Mesendoderm (in vitro differentiated cells): ENCODE results near the gene ZC3H7B.
A peak's percentile ranks its signal among the peaks of the same experiment; 100 is the strongest.
"Not testable (repeated sequence)": the region's sequence is repeated elsewhere in the genome, so short reads cannot be mapped to it uniquely, and the experiment has no call there.

Experiments used
- DNase-seq: peaks from one replicate; pipeline ENCODE4 v3.0.0; 2013
- H2AK5ac ChIP-seq: 2 replicates; pipeline ENCODE4 v1.6.1; 2013; ENCODE audit warnings: low read length, inconsistent platforms
- H2BK120ac ChIP-seq: 2 replicates; pipeline ENCODE4 v1.6.1; 2013; ENCODE audit warnings: low read depth, mild to moderate bottlenecking, low read length, moderate library complexity, mixed read lengths
- H2BK15ac ChIP-seq: replicated peaks from 2 replicates; pipeline ENCODE4 v1.6.1; 2013; ENCODE audit warnings: low read depth, mild to moderate bottlenecking, moderate library complexity
- H2BK5ac ChIP-seq: 2 replicates; pipeline ENCODE4 v1.6.1; 2013; ENCODE audit warnings: low read length, inconsistent platforms
- H3K18ac ChIP-seq: 2 replicates; pipeline ENCODE4 v1.6.1; 2013; ENCODE audit warnings: mild to moderate bottlenecking, low read length, mixed read lengths
- H3K23ac ChIP-seq: one replicate; pipeline ENCODE4 v1.6.1; 2013; ENCODE audit warnings: low read length
- H3K27ac ChIP-seq: 2 replicates; pipeline ENCODE4 v1.5.1; 2013; ENCODE audit warnings: low read depth, mild to moderate bottlenecking, inconsistent platforms, low read length, moderate library complexity
- H3K27me3 ChIP-seq: 2 replicates; pipeline ENCODE4 v1.6.1; 2013; ENCODE audit warnings: low read length, control low read depth, mild to moderate bottlenecking, inconsistent platforms; ENCODE audit not compliant: insufficient read depth, poor library complexity
- H3K36me3 ChIP-seq: 2 replicates; pipeline ENCODE4 v1.6.1; 2013; ENCODE audit warnings: low read length, inconsistent platforms; ENCODE audit not compliant: control insufficient read depth, insufficient read depth
- H3K4ac ChIP-seq: one replicate; pipeline ENCODE4 v1.6.1; 2013; ENCODE audit warnings: low read depth, mild to moderate bottlenecking, low read length, moderate library complexity
- H3K4me1 ChIP-seq: 2 replicates; pipeline ENCODE4 v1.6.1; 2013; ENCODE audit warnings: low read depth, low read length, inconsistent platforms; ENCODE audit not compliant: control insufficient read depth
- H3K4me2 ChIP-seq: 2 replicates; pipeline ENCODE4 v1.6.1; 2013; ENCODE audit warnings: low read length
- H3K4me3 ChIP-seq: 2 replicates; pipeline ENCODE4 v1.5.1; 2013; ENCODE audit warnings: mild to moderate bottlenecking, low read length
- H3K56ac ChIP-seq: one replicate; pipeline ENCODE4 v1.6.1; 2013; ENCODE audit warnings: low read length
- H3K79me1 ChIP-seq: 2 replicates; pipeline ENCODE4 v1.6.1; 2013; ENCODE audit warnings: low read length, inconsistent platforms
- H3K79me2 ChIP-seq: 2 replicates; pipeline ENCODE4 v1.6.1; 2013; ENCODE audit warnings: mild to moderate bottlenecking, low read length; ENCODE audit not compliant: control insufficient read depth, insufficient read depth
- H3K9ac ChIP-seq: 2 replicates; pipeline ENCODE4 v1.6.1; 2013; ENCODE audit warnings: low read length, inconsistent platforms
- H4K5ac ChIP-seq: one replicate; pipeline ENCODE4 v1.6.1; 2013; ENCODE audit warnings: low read length
- H4K8ac ChIP-seq: one replicate; pipeline ENCODE4 v1.6.1; 2013; ENCODE audit warnings: low read depth, mild to moderate bottlenecking, control low read depth, low read length, moderate library complexity
- WGBS: extraction: QIAGEN DNeasy Blood & Tissue Kit; methylation state at CpG from one replicate; pipeline ENCODE4 v1.1.7; 2013; ENCODE audit warnings: low lambda C conversion rate, missing lambda C conversion rate; ENCODE audit not compliant: insufficient coverage; ENCODE audit errors: extremely low coverage; 5-methylcytosine and 5-hydroxymethylcytosine counted together

The ZC3H7B gene

DNA sequence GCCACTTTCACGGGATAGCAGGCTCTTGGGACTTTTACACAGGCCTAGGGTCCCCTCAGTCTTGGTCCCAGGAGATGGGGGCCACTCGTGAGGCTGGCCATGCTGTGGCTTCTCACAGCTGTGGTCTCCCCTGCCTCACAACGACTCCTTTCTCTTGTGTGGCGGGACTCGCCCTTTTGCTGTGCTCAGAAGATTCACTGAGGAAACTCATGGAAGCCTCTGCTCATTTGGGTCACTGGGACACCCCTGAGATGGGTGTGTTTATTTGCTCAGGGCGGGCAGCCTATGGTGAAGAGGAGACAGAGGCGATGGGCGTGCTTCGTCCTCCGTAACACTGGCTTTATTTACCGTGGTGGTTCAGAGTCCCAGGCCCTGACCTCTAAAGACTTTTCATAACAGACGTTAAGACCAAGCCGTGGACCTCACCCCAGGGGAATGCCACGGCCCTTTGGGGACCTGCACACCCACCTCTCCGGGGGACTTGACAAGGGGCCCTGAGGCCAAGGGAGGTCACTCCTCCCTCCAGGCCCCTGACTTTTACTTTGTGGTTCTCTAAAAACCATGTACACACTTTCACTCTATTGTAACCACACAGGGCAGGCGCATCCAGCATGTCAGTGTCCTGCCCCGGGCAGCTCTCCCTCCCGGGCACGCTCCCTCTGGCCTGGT lies 96.0 kb downstream of the ZC3H7B start:
- no CpG with 5 or more reads among the region's 19 CpGs for WGBS
- Histone ChIP-seq H3K4me1 (no peaks in the 10 kb centered on the region), H3K36me3 (no peaks in the 10 kb centered on the region), H3K79me1 (no peaks in the 10 kb centered on the region), H4K8ac (no peak overlapping the region), H3K18ac (no peak overlapping the region), H3K79me2 (no peaks in the 10 kb centered on the region), H2BK120ac (no peak overlapping the region), H3K56ac (no peak overlapping the region), H3K4ac (no peak overlapping the region), H3K27me3 (no peaks in the 10 kb centered on the region), H3K9ac (no peak overlapping the region), H3K23ac (no peak overlapping the region), H2AK5ac (no peak overlapping the region), H3K27ac (no peak overlapping the region), H4K5ac (no peak overlapping the region), H2BK5ac (no peak overlapping the region), H2BK15ac (no peak overlapping the region), H3K4me2 (no peak overlapping the region), H3K4me3 (no peak overlapping the region)
- DNase-seq: no peak

DNA sequence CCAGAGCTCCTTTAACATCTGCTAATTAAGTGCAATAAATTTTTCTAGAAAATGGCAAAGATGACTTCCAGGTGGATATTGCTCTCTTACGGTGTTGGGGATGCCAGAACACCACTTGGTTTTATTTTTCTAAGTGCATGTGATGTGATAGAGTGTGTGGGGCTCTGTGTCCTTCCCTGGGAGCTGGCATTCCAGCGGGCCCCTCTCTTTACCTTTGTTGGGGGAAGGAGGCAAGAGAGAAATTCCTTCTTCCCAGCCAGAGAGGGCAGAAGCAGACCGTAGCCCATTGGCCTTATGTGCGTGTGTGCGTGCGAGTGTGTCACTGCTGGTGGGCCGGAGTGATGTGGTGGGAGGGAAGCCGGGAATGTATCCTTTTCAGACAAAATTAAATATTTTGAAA lies 97.6 kb downstream of the ZC3H7B start:
- Histone ChIP-seq H3K4me2 (no peak overlapping the region), H3K27ac (no peak overlapping the region)

DNA sequence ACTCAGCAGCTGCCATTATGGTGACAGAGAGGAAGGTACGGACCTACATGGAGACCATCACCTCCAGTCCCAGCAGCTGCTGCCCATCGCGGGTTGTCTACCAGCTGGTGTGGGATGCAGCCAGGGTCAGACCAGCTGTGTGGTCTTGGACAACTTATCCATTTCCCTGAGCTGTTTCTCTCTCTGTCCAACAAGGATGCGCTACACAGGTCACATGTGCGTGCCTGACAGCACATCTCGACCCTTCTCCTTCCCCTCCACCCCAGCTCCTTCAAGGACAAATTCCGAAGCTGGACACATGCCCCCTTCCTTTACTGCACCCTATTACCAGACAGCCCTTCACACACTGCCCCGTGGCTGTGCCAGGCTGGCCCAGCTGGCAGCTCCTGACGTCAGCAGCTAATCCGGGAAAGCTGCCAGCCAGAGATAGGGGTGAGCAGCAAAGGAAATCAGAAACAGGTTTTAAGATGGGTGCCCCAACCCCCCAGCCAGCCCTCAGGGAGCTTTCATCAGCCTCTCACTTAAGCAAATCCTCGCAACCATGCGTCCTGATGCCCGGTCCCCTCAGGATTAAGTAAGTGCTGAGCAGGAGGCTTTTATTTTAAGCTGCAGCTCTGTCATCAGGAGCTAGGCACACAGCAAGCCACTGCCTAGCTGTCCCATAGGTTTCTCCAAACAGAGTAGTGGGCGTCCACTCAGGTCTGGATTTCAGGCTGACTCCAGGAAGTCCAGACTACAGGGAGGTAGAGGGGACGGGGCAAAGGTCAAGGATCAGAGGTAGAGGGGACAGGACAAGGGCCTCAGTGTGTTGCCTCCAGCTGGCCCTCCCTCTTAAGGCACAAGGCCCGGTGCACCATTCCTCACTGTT lies 100.7 kb downstream of the ZC3H7B start:
- Histone ChIP-seq H2BK5ac (no peak overlapping the region), H3K79me1 (no peaks in the 10 kb centered on the region), H3K27me3 (no peaks in the 10 kb centered on the region), H3K36me3 (no peaks in the 10 kb centered on the region), H3K4ac (no peak overlapping the region), H4K8ac (no peak overlapping the region), H3K9ac (no peak overlapping the region), H3K27ac (no peak overlapping the region), H3K23ac (no peak overlapping the region), H3K4me3 (no peak overlapping the region), H2AK5ac (no peak overlapping the region), H4K5ac (no peak overlapping the region), H2BK120ac (no peak overlapping the region), H2BK15ac (no peak overlapping the region), H3K56ac (no peak overlapping the region), H3K79me2 (no peaks in the 10 kb centered on the region), H3K18ac (no peak overlapping the region), H3K4me2 (no peak overlapping the region), H3K4me1 (no peaks in the 10 kb centered on the region)
- no CpG with 5 or more reads among the region's 16 CpGs for WGBS
- DNase-seq: no peak

More for the DNA sequence above, 97.6 kb downstream of the ZC3H7B start:
- Histone ChIP-seq H3K56ac (no peak overlapping the region), H3K4me3 (no peak overlapping the region), H2BK5ac (no peak overlapping the region), H3K9ac (no peak overlapping the region), H3K79me2 (no peaks in the 10 kb centered on the region), H2BK120ac (no peak overlapping the region), H2BK15ac (no peak overlapping the region), H3K23ac (no peak overlapping the region), H3K36me3 (no peaks in the 10 kb centered on the region), H3K18ac (no peak overlapping the region), H3K4me1 (no peaks in the 10 kb centered on the region), H3K4ac (no peak overlapping the region), H3K27me3 (no peaks in the 10 kb centered on the region), H2AK5ac (no peak overlapping the region), H3K79me1 (no peaks in the 10 kb centered on the region), H4K8ac (no peak overlapping the region), H4K5ac (no peak overlapping the region)
- WGBS: no CpG with 5 or more reads among the region's 8 CpGs
- no peak for DNase-seq

DNA sequence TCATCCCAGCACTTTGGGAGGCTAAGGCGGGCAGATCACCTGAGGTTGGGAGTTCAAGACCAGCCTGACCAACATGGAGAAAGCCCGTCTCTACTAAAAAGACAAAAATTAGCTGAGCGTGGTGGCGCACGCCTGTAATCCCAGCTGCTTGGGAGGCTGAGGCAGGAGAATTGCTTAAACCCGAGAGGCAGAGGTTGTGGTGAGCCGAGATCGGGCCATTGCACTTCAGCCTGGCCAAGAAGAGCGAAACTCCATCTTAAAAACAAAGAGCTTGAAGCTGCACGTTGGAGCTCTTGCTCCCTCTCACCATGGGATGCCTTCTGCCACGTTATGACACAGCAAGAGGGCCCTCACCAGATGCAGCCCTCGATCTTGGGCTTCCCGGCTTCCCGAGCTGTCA lies 101.5 kb downstream of the ZC3H7B start:
- not testable (repeated sequence) for H4K8ac ChIP-seq, H3K4ac ChIP-seq, H3K23ac ChIP-seq, DNase-seq, H3K79me2 ChIP-seq, H3K18ac ChIP-seq, H3K36me3 ChIP-seq, H2BK5ac ChIP-seq, H3K4me1 ChIP-seq, H3K27me3 ChIP-seq, H3K27ac ChIP-seq, H3K79me1 ChIP-seq, H3K56ac ChIP-seq, H2BK120ac ChIP-seq, H2BK15ac ChIP-seq, H3K9ac ChIP-seq, H3K4me2 ChIP-seq, H2AK5ac ChIP-seq, H3K4me3 ChIP-seq, H4K5ac ChIP-seq
- WGBS: no CpG with 5 or more reads among the region's 14 CpGs

DNA sequence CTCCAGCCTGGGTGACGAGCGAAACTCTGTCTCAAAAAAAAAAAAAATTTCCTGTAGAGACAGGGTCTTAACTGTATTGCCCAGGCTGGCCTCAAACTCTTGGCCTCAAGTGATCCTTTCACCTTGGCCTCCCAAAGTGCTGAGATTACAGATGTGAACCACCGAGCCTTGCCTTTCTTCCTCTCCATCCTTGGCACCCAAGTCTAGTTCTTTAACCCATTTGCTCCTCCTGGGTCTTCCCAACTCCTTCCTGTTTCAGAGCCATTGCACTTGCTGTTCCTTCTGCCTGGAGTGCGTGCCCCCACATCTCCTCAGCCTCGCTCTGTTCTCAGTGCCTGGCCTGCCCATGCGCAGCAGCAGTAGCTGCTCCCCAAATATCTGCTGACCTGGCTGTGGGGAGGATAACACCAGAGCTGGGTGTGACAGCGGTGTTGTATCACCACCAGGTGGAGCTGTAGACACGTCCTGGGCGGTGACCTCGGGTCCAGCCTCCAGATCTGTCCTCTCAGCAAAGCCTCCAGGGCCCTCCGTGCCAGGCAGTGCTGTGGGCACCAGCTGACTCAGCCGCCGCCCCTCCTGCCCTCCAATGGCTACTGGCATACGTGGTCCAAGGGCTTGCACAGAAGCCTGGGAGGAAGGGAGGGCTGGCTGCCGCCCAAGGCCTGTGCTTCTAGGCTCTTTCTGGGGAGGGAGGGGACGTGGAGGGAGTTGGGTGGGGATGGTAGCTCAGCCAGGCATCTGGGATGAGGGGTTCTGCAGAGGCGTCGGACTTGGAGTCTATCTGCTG lies 102.4 kb downstream of the ZC3H7B start:
- no peak overlapping the region for H4K8ac ChIP-seq
- H3K27me3 ChIP-seq: no peaks in the 10 kb centered on the region
- no peak overlapping the region for H3K4me3 ChIP-seq
- H3K9ac ChIP-seq: no peak overlapping the region
- no peak overlapping the region for H2BK15ac ChIP-seq
- H3K4ac ChIP-seq: no peak overlapping the region
- no peak overlapping the region for H2BK5ac ChIP-seq
- DNase-seq: peak; percentile 88
- H3K27ac ChIP-seq: no peak overlapping the region
- no peaks in the 10 kb centered on the region for H3K79me2 ChIP-seq
- H3K4me1 ChIP-seq: no peaks in the 10 kb centered on the region
- no peak overlapping the region for H3K18ac ChIP-seq
- no peak overlapping the region for H2BK120ac ChIP-seq
- no peak overlapping the region for H3K4me2 ChIP-seq
- no peak overlapping the region for H3K23ac ChIP-seq
- H3K79me1 ChIP-seq: no peaks in the 10 kb centered on the region
- H3K56ac ChIP-seq: peak overlapping the region; percentile 65
- no peak overlapping the region for H4K5ac ChIP-seq
- no peak overlapping the region for H2AK5ac ChIP-seq
- no CpG with 5 or more reads among the region's 18 CpGs for WGBS
- H3K36me3 ChIP-seq: no peaks in the 10 kb centered on the region
